Anterior cingulate cortex (tissue), 58 donors: ENCODE measurements around the gene TSKU.

ENCODE experiments used
- DNase-seq, 58 donors: peaks; one replicate each; lab custom pipeline; 2025; lab: John Stamatoyannopoulos, UW

The TSKU gene

DNA sequence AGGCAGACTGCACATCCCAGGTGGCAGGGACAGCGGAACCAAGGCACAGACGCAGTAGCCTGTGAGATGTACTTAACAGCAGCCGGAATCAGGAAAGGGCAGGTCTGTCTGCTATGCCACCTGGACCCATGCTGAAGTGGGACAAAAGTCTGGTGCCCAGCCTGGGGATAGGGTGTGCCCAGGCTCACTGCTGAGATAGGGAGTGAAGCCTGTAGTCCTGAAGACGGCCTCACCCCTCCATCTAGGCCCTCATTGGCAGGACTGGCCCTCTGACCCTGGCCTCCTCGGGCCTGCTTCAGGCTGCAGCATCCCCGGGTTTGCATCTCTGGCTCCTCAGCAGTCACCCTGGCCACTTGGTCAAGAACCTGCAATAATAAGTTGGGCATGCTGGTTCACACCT lies 32.4 kb upstream of the TSKU start:
- DNase-seq, result no peak

DNA sequence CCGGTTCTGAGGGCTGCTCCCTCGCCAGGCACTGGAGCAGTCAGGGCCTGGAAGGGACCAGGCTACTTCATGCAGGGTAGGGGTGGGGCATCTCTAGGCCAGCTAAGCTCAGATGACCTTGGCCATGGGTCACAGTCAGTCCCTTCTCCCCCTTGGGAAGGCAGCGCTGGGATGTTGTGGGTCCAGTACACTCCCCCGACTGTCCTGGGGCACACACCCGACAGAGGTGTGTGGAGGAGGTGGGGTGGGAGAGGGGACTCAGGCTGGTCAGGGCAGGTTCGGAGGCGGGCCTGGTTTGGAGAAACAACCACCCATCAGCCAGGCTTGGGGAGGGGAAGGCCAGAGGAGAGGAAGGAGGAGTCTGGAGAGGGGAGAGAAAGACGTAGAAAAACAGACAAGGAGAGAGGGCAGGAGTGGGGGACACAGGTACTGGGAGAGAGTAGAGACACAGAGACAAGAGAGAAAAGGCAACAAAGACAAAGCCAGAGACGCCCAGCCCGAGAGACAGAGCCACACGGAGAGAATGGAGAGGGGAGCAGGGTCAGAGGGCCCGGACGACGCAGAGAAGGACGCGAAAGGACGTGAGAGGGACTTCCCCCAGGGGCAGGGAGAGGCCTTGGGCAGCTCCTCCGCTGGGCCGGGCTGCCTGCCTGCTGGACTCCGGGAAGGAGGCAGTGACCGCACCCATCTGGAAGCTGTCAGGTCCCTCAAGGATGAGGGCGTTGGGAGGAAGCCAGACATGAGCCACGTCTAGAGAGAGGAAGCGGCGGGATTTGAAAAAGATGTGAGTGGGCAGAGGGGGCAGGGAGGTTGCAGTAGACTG lies 30.6 kb upstream of the TSKU start:
- DNase-seq, result no peak

DNA sequence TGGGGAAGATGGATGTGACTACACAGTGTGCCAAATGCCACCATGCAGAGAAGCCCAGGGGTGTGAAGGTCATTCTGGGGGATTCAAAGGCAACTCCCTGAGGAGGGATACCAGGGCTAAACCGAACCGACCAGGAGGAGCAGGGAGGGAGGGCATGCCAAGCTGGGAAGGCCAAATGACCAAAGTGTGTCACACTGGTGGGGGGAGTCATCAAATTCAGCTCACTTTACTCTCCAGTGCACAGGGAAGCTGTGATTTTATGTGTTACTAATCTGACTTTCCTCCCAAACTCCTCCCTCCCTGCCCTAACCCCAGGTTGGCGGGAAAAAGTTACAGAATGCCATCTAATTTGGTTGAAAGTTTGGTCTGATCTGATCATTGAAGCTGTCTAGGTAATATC lies 29.7 kb upstream of the TSKU start:
- DNase-seq, result no peak

DNA sequence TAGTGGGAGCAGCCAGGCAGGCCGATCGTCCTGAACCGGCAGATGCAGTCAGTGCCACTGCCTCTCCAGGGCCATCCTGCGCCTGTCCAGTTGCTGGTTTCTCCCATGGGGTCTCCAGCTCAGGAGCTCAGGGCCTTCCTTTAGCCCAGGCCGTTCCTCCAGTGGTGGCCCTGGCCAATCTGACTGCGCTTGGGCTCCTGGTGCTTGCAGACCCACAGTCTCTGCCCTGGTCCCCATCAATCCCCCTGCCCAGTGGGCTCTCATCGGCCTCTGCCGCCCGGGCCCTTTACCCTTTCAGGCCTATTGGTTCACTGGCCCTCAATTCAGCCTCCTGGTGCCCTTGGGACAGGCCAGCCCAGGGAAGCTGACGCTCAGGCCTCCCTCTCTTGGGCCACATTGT lies 29.2 kb upstream of the TSKU start:
- DNase-seq, result no peak

DNA sequence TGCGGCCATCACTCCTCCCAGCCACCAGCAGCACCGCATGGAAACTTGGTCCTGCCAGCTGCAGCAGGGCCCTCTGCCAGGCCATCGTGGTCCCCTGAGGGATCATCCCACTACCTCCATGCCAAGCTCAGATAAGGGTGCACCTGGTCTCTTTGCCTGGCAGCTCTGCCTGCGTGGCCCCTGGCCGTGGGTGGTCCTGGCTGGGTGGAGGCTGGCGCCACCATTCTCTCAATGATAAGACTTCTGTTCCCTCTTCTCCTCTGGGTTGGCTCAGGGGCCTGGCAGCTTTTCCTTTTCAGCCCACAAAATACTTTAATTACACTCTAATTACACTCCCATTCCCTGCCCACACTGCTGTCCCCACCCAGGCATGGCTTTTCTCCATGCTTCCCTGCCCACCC lies 26.8 kb upstream of the TSKU start:
- peak in 3 of 58 donors; percentile 17 to 27 (median 21) for DNase-seq

DNA sequence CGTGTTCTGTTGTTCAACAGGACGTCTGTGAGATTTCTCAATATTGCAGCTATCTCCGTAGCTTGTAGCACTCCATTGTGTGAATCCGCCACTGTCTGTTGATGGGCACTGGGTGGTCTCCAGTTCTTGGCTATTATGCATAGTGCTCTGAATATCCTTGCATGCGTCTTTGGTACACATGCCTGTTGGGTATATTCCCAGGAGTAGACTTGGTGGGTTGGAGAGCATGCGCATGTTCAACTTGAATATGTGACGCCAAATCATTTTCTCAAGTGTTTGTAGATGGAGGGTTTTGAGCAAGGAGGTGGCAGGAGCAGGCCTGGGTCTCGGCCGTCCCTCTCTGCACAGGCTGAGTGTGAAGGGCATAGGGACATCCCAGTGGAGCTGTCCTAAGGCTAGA lies 24.8 kb upstream of the TSKU start:
- DNase-seq, result no peak

DNA sequence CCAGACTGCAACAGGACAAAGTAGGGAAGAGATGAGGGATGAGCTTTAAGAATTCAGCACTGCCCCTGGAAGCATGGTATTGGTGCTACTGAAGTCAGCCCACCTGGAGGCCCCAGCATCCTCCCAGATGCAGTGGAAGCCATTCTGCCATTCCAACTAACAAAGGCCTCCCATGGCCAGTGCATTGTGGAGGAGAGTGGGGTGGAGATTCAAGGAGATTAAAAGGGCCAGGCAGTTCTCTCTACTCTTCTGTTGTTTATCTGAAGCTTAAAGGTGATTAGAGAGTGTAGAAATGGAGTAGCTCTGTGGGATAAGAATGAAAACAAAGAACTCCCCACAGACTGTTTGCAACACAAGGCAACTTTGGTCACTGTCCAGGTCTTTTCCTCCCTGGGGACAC lies 24.1 kb upstream of the TSKU start:
- no peak for DNase-seq

DNA sequence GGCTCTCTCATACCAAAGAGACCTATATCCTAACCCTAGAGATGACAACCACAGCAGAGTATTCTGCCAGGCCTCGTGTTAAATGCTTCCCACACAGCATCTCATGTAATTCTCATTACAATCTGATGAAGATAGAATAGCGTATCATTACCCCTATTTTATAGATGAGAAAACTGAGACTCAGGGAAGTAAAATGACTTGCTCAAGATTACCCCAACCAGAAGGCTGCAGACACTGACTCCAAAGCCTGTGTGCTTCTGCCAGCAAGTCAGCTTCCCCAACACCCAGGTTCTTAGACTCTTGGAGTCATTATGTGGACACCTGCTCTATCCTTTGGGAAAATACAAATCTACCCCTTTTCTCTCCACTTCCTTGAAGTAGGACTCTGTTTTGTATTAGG lies 23.6 kb upstream of the TSKU start:
- DNase-seq, result no peak

DNA sequence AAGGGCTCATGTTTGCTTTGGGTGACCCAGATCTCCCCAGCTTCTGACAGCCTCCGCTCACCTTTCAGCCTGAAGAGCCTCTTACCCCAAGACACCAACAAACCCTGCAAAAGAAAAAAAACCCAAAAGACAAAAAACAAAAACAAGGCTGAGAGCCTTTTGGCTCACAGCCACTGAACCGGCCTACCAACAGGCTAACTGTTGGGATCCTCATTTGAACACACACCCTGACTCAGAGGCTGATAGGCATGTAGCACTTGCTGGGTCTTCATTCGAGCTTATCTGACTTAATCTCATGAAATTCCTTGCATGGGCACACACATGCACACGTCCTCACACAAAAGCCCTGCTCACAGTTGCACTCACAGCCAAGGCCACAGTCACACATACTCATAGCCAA lies 22.9 kb upstream of the TSKU start:
- DNase-seq, result no peak

DNA sequence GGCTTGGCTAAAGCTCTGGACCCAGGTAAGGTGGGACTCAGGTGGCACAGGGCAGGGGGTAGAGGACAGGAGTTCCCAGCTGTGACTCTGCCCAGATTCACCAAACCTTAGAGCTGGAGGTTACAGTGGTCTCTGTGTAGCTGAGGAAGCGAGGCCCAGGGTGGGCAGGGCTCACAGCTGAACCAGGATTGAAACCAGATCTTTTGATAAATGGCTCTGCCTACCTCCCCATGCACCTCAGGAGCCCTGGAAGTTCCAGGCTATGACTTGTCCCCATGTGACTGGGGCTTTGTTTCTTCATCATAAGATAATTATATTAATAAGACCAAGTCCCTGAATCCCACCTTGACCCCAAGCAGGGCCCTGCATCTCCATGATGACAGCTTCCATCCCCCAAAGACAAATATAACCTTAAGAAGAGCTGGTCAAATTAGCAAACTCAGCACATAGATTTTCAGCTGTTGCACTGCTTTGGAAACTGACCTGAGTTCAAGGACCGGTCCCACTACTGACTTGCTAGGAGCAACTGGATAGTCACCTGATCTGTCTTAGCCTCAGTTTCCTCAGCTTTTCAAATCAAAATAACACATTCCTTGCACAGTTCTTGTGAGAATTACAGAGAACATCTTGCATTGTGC lies 21.3 kb upstream of the TSKU start:
- DNase-seq, result no peak

DNA sequence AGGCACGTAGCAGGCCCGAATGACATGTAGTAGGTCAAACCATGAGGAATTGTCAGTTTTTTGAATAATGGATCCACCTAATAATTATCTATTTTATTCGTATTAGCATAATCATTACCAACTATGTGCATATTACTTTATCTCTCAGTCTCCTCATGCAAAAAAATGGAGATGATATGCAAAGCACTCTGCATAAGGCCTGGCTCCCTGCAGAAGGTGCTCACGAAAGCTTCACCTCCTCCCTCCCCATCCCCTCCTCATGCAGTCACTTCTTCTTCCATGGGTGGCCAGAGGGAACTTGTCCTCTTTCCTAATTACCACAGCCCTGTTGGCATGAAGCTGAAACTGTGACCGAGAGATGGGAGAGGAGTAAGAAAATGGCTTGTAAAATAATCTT lies 20.8 kb upstream of the TSKU start:
- no peak for DNase-seq

DNA sequence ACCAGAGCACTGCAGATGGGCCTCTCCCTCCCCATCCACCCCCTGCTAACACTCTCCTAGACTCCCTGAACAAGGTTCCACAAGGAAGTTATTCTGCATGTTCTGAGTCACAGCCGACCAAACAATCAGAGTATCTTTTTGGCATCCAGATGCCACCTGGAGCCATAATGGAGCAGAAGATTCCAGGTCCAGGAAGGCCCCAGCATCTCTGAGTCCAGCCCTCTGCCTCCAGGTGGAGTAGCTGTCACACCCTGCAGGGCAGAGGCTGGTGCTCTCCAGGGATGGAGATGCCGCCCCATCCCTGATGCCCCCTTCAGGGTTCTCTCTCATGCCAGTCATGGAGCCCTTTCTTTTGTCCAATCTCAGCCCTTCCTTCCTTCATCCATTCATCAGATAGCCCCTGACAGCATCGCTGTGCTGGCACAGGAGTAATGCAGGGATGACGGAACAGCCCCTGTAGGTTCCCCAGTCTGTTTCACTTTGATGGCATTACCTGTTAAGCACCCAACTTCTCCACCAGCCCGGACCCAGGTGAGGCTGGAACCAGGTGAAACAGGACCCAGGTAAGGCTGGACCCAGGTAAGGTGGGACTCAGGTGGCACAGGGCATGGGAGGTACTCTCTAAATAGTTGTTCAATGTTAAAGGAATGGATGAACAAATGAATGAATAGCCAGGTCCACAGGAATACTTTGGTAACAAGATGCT lies 20.1 kb upstream of the TSKU start:
- DNase-seq, result no peak

DNA sequence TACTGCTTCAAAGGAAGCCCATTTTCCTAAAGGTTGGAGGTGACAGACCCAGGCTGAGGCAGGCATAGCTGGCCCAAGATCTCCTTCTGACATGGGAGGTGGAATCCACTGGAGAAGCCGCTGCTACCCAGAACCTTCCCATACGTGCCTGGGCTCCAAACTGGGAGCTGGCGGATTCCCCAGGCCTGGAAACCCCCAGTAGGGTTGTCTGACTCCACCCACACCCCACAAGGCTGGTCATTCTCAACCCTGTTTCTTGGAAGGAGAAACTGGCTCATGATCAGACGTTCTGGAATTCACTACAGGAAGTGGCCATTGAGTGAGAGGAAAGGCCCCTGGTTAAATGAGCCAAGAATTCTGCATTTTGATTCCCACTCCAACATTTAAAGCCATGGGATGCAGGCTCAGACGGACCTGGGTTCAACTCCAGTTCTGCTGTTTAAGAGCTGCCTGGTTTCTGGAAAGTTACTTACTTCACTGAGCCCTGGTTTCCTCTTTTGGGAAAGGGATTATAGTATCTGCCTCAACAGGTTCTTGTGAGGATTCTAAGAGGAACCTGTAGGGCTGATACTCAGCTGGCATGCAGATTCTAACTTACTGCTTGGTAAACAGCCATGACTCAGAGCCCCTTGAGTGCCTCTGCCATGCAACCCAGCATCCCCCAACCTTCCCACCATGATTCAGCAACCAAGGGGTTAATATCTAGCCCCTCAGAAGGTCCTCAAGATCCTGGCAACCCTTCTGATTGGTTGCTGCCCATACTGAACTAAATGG lies 19.4 kb upstream of the TSKU start:
- DNase-seq, result peak in 38 of 58 donors; percentile 11 to 78 (median 38)

DNA sequence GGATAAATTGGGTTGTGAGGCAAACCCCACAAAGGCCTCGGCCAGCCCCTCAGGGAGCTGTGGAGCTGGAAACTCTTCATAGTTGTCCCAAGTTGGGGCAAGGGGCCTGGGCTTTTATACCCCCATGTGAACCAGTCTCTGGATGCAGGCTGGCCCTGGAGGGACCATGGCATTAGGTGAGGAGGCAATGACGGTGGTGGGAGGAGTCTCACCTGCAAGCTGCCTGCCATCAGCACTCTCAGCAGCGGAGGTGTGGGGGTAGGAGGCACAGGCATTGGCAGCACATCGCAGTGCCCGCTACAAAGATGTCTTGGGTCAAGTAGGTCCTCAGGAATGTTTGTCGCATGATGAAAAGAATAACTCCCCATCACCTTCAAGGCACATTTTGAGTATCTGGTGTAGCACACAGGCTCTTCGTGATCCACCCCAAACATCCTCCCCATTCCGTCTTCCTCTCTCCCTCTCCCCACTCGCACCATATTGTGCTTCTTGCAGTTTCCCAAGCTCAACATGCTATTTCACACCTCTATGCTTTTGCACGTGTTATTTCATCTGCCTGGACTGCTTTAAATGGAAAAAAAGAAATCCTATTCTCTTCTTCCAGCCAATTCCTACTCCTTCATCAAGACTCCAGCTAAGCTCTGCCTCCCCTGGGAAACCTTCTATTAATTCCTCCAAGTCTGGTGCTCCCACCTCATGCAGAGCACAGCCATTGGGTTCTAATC lies 18.1 kb upstream of the TSKU start:
- peak in 1 of 58 donors; percentile 28 for DNase-seq

DNA sequence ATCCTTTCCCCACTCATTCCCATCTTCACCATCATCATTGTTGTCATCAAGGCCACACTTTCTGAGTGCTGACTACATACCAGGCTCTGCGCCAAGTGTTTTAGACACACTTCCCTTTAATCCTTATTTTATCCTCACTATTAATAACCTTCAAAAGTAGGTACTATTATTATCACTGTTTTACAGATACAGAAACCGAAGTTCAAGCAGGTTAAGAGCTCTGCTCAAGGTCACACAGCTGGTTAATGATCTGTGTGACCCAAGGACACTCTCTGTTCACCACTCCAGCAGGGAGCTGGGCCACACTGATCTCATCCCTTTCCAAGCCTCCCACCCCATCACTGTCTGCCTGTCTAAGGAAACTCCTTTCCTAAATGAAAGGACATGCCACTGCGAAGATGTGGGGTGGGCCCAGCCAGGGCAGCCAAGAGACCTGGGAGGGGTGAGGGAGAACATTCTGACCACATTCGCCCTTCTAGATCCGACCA lies 17.2 kb upstream of the TSKU start:
- DNase-seq, result no peak

DNA sequence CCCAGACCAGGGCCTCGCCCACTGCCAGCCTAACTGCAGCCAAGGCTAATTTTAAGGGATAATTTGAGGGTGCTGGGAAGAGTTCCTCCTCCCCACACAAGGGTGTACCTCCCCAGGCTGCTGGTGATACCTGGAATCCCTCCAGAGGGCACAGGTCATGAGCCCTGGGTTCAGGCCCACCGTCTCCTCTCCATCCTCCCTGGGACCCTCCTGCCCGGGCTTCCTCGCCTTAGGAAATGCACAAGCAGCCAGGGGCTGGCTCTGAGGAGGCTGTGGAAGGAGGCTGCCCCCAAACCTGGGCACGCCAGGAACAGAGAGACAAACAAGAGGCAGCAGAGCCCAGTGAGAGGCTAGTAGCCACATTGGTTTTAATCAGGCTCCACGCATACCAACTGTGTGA lies 16.6 kb upstream of the TSKU start:
- no peak for DNase-seq

DNA sequence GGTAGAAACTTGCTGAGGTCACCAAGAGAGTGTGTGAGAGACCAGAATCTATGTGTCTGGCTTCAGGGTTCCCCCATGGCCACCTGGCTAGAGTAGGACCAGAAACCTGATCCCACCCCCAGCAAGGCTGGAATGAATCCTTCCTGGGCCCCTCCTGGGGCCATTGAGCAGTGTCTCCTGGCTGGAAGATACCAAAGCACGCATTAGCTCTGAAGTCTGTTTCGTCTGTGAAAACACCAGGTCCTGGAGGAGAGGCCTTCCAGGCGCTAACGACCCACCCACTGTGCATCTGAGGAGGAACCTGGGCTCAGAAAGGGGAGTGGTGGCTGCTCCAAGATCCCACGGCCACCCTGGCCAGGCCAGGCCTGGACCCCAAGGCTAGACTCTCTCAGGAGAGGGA lies 15.5 kb upstream of the TSKU start:
- DNase-seq, result no peak

DNA sequence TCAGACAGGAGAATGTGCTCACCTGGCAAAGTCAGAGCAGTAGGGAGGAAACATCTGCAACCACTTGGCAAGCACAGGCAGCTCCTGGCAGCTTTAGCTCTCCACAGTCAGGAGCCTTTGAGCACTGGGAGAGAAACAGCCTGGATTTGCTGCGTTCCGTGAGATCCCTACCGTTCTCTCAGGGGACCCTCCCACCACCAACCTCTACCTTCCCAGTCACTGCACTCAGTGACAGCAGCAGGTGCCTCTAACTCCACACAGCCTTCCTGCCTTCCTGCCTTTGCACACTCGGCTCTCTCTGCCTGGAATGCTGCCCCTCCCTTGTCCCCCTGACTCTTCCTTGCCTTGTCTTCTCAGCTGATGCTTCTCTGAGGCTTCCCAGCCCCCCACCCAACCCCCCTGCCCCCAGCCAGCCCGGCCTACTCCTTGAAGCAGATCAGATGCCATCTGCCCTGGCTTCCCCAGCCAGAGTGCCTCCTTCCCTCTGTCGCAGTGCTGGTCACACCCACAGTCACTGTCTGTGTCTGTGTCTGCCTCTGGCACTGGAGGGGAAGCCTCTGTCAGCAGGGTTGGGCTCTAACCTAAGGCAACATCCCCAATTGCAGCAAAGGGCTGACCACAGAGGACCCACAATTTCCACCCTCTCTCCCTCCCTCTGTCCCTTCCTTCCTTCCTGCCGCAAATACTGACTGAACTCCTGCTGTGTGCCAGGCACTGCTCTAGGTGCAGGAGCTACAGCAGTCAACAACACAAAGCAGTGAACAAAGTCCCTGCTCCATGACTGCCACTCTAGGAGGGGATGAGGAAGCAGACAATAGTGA lies 14.9 kb upstream of the TSKU start:
- DNase-seq, result peak in 10 of 58 donors; percentile 8 to 26 (median 18)

DNA sequence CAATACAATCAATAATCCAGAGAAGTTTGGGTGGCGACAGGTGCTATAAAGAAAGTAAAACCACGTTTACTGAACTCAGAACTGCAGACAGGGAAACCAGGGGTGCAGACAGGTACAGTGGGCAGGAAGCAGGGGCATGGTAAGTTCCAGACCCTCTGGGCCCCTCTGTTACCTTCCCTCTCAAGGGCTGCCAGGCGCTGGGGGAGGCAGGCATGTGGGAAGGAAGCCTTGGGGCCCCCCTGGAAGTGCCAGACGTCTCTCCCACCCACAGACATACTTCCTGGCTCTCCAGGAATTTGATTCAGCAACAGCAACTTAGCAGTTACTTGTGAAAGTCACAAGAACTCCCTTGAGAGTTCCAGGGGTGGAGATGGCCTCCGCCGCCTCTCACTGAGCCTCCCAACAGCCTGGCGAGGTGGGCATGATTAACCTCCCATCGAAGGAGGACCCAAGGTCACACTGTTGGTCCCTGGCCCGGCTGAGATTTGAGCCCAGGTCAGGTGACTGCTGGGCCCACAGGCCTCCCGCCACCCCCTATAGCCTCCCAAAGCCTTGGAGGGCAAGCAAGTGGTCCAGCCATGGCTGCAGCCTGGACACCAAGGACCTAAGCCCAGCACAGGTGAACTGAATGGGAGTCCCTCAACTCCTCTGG lies 14.1 kb upstream of the TSKU start:
- no peak for DNase-seq
